Gastrocnemius medialis (tissue), 4 donors: ENCODE measurements around the gene TRIM27. TPM values are rescaled to one million over a fixed set of nuclear protein-coding genes. Genes with fewer than 3 reads are reported as not detected.

Experiments
- ATAC-seq, 2 donors: fragments of 150-250 bp; one replicate each; pipeline ENCODE4 v1.9.1; 2016
- DNase-seq, 2 donors: peaks; one replicate each; pipeline ENCODE4 v3.0.0-alpha.2; 2019
- H3K27ac ChIP-seq, 4 donors: fragments of 200-600 bp; sonication (generic); 1 replicate in 1 of 4; 2 replicates in 3 of 4; pipeline ENCODE4 v1.5.1; 2016 to 2018; ENCODE audit warnings: mild to moderate bottlenecking in 2 of 4, moderate library complexity in 1 of 4
- H3K27me3 ChIP-seq, 3 donors: fragments of 200-600 bp; sonication (generic) in 2 of 3; 1 replicate in 1 of 3; 2 replicates in 2 of 3; pipeline versions ENCODE4 v1.5.1 to v1.6.0; 2016 to 2019; ENCODE audit warnings: mild to moderate bottlenecking in 1 of 3, moderate library complexity in 1 of 3
- H3K36me3 ChIP-seq, 2 donors: fragments of 200-600 bp; sonication (generic) in 1 of 2; one replicate each; pipeline ENCODE4 v1.5.1; 2017 to 2018
- H3K4me1 ChIP-seq, 2 donors: fragments of 200-600 bp; sonication (generic) in 1 of 2; one replicate each; pipeline ENCODE4 v1.5.1; 2016 to 2017; ENCODE audit warnings: mild to moderate bottlenecking in 2 of 2
- H3K4me3 ChIP-seq, 4 donors: fragments of 200-600 bp; sonication (generic) in 3 of 4; 1 replicate in 1 of 4; 2 replicates in 3 of 4; pipeline ENCODE4 v1.5.1; 2016 to 2019; ENCODE audit warnings: mild to moderate bottlenecking in 2 of 4
- H3K9me3 ChIP-seq, 3 donors: fragments of 200-600 bp; sonication (generic) in 2 of 3; 1 replicate in 1 of 3; 2 replicates in 2 of 3; pipeline ENCODE4 v1.5.1; 2016 to 2019
- CTCF ChIP-seq, 5 experiments: fragments of 450-650 bp in 3 of 5; fragments of 200-600 bp in 2 of 5; sonication (generic) in 2 of 5; IDR thresholded peaks in 4 of 5; conservative IDR thresholded peaks in 1 of 5; 1 replicate in 4 of 5; 2 replicates in 1 of 5; pipeline ENCODE4 v1.5.1; 2016 to 2019; ENCODE audit warnings: antibody characterized with exemption in 5 of 5, mild to moderate bottlenecking in 3 of 5, moderate library complexity in 3 of 5
- POLR2A ChIP-seq, 2 donors: fragments of 450-650 bp; IDR thresholded peaks; one replicate each; pipeline ENCODE4 v1.6.1; 2017; ENCODE audit warnings: antibody characterized with exemption in 2 of 2, mild to moderate bottlenecking in 2 of 2, moderate library complexity in 2 of 2
- in situ Hi-C, 4 donors: fragments of 200-750 bp; cut with MboI; loops; one replicate each; pipeline versions ENCODE4 v1.15.0 to v1.8.0; 2017; ENCODE audit warnings: low sequenced_read_pairs in 4 of 4
- intact Hi-C: fragments of 100-400 bp; cut with DNase I; formaldehyde crosslinking; loops from one replicate; pipeline ENCODE4 v1.15.1; 2023; ENCODE audit warnings: low total_unique reads
- total RNA-seq, 4 donors: library from RNA; depleted of rRNA; stranded (reverse); fragments of >200 nt; gene quantifications; one replicate each; pipeline versions ENCODE4 v1.1.0 to v1.2.3, GENCODE V29; 2016

Gene TRIM27
- total RNA-seq, 4 donors from 2014 or later: 33.6 to 45.1 (median 36.1) TPM

GRCh38 chr6:28884423-28885131 is 39.2 kb downstream of the TRIM27 start:
- intact Hi-C loops (no loop called here), in situ Hi-C loops (no loop called here)
- Histone ChIP-seq H3K4me3 (no peak overlapping the region), H3K36me3 (no peaks in the 10 kb centered on the region), H3K27ac (no peak overlapping the region), H3K4me1 (no peaks in the 10 kb centered on the region), H3K27me3 (peaks cover 15 to 28% (median 20%) of the 10 kb centered on the region in 3 donors), H3K9me3 (no peaks in the 10 kb centered on the region)
- no peak for TF ChIP-seq CTCF (IDR thresholded peaks at IDR 0.05 in 4 of 5, conservative IDR thresholded peaks at IDR 0.05 in 1 of 5)
- TF ChIP-seq POLR2A (IDR thresholded peaks at IDR 0.05): no peak
- ATAC-seq: no peak
- DNase-seq: no peak

- intact Hi-C loops: no loop called here
These were observed 42.6 kb downstream of the TRIM27 start for GRCh38 chr6:28880894-28881780.

DNA sequence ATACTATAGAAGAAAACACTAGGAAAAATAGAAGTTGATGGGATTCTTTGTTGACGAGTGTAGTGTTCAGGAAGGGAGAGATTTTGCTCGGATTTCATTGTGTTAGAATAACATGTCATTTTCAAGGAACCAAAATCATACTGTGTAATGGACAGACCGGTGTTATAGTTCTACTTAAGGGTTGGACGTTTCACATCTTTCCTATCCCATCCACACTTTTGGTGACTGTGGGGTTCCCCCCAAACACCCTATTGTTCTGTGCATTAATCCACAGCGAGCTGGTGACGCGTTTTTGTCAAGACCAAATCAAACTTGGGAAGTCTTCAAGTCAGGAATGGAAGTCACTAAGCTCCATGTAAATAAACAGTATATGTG is 43.3 kb downstream of the TRIM27 start:
- Histone ChIP-seq H3K4me3 (peak overlapping the region in 3 of 4 donors; percentile 34 to 42 (median 40)), H3K9me3 (no peaks in the 10 kb centered on the region), H3K27ac (no peak overlapping the region), H3K4me1 (no peaks in the 10 kb centered on the region), H3K27me3 (peaks cover 30 to 43% (median 34%) of the 10 kb centered on the region in 3 donors), H3K36me3 (no peaks in the 10 kb centered on the region)
- ATAC-seq: no peak
- in situ Hi-C loops: no loop called here
- intact Hi-C loops: no loop called here
- TF ChIP-seq CTCF (IDR thresholded peaks at IDR 0.05 in 4 of 5, conservative IDR thresholded peaks at IDR 0.05 in 1 of 5) (no peak), POLR2A (IDR thresholded peaks at IDR 0.05) (no peak)
- no peak for DNase-seq

More at GRCh38 chr6:28880894-28881780, 42.6 kb downstream of the TRIM27 start:
- H3K27ac ChIP-seq: no peak overlapping the region
- ATAC-seq: no peak
- no peaks in the 10 kb centered on the region for H3K4me1 ChIP-seq
- H3K36me3 ChIP-seq: no peaks in the 10 kb centered on the region
- peaks cover 24 to 42% (median 35%) of the 10 kb centered on the region in 3 donors for H3K27me3 ChIP-seq
- DNase-seq: peak in 1 of 2 donors; percentile 15
- H3K4me3 ChIP-seq: peak overlapping the region; percentile 34 to 42 (median 40)
- no peaks in the 10 kb centered on the region for H3K9me3 ChIP-seq
- in situ Hi-C loops: no loop called here
- TF ChIP-seq CTCF (IDR thresholded peaks at IDR 0.05 in 4 of 5, conservative IDR thresholded peaks at IDR 0.05 in 1 of 5) (no peak), POLR2A (IDR thresholded peaks at IDR 0.05) (no peak)

DNA sequence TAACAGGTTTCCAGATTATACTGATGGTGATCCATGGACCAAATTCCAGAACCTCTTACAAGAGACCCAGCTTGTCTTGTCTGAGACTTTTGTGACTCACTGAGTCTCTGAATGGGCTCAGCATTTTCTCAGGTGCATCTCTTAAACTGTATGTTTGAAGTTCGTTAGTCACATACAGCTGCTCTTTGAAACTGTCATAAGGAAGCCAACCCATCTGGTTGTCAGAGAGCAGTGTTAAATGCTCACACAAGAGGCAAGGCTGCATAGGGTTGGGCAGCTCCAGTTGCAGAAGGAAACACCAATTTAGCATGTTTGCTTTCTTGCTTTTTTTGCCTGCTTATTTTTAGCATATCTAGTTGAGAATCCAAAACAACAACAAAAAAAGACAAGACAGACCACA is 47.1 kb downstream of the TRIM27 start:
- H3K4me3 ChIP-seq: no peak overlapping the region
- H3K27me3 ChIP-seq: peaks cover 21 to 25% (median 24%) of the 10 kb centered on the region in 3 donors
- no peak for DNase-seq
- H3K36me3 ChIP-seq: no peaks in the 10 kb centered on the region
- intact Hi-C loops (no loop called here), in situ Hi-C loops (no loop called here)
- ATAC-seq: no peak
- no peaks in the 10 kb centered on the region for H3K4me1 ChIP-seq
- H3K27ac ChIP-seq: no peak overlapping the region
- TF ChIP-seq POLR2A (IDR thresholded peaks at IDR 0.05) (no peak), CTCF (IDR thresholded peaks at IDR 0.05 in 4 of 5, conservative IDR thresholded peaks at IDR 0.05 in 1 of 5) (no peak)
- H3K9me3 ChIP-seq: no peaks in the 10 kb centered on the region
